WERI-Rb-1 (cell line): ENCODE measurements around the gene SRSF4.
"Not testable (repeated sequence)": the region's sequence is repeated elsewhere in the genome, so short reads cannot be mapped to it uniquely, and the experiment has no call there.

ENCODE experiments used
- DNase-seq: peaks from one replicate; pipeline ENCODE4 v3.0.0-alpha.2; 2020
- H3K27ac ChIP-seq: fragments of 250-450 bp; sonication (Bioruptor Pico); 2 replicates; pipeline ENCODE4 v1.5.1; 2020; ENCODE audit warnings: mild to moderate bottlenecking, moderate library complexity
- H3K27me3 ChIP-seq: fragments of 250-450 bp; sonication (Bioruptor Pico); 2 replicates; pipeline ENCODE4 v1.5.1; 2021; ENCODE audit warnings: mild to moderate bottlenecking, low read depth, moderate library complexity; ENCODE audit not compliant: insufficient read depth, severe bottlenecking
- H3K36me3 ChIP-seq: fragments of 250-450 bp; sonication (Bioruptor Pico); 2 replicates; pipeline ENCODE4 v1.5.1; 2020; ENCODE audit warnings: mild to moderate bottlenecking, moderate library complexity
- H3K4me3 ChIP-seq: 2 replicates; pipeline ENCODE4 v1.5.1; 2011; ENCODE audit warnings: low read depth, mild to moderate bottlenecking, control low read depth, low read length
- H3K9me3 ChIP-seq: fragments of 250-450 bp; sonication (Bioruptor Pico); 2 replicates; pipeline ENCODE4 v1.5.1; 2021; ENCODE audit warnings: mild to moderate bottlenecking, moderate library complexity; ENCODE audit not compliant: severe bottlenecking
- CTCF ChIP-seq: IDR thresholded peaks from 2 replicates; pipeline ENCODE4 v1.5.1; 2011; ENCODE audit warnings: low read depth, mild to moderate bottlenecking, control low read depth, inconsistent platforms, low read length

Gene SRSF4

GRCh38 chr1:29119121-29119929, 62.4 kb downstream of the SRSF4 start:
- no peaks in the 10 kb centered on the region for H3K9me3 ChIP-seq
- peaks cover 40% of the 10 kb centered on the region for H3K36me3 ChIP-seq
- H3K27me3 ChIP-seq = peaks cover 24% of the 10 kb centered on the region
- no peak for TF ChIP-seq CTCF
- DNase-seq = no peak
- H3K27ac ChIP-seq = no peak overlapping the region
- no peak overlapping the region for H3K4me3 ChIP-seq

- no peaks in the 10 kb centered on the region for H3K9me3 ChIP-seq
- TF ChIP-seq CTCF = no peak
- no peak overlapping the region for H3K4me3 ChIP-seq
- peaks cover 10% of the 10 kb centered on the region for H3K27me3 ChIP-seq
- no peak overlapping the region for H3K27ac ChIP-seq
- peaks cover 58% of the 10 kb centered on the region for H3K36me3 ChIP-seq
- DNase-seq = no peak
These were observed 64.3 kb downstream of the SRSF4 start for GRCh38 chr1:29117381-29117780.

GRCh38 chr1:29114654-29115053, 67.0 kb downstream of the SRSF4 start:
- Histone ChIP-seq H3K27ac (no peak overlapping the region), H3K4me3 (no peak overlapping the region), H3K27me3 (no peaks in the 10 kb centered on the region), H3K9me3 (no peaks in the 10 kb centered on the region), H3K36me3 (peaks cover 78% of the 10 kb centered on the region)
- no peak for DNase-seq
- TF ChIP-seq CTCF = no peak

- DNase-seq = no peak
- TF ChIP-seq CTCF = no peak
- H3K36me3 ChIP-seq = peaks cover 80% of the 10 kb centered on the region
These were observed 68.1 kb downstream of the SRSF4 start for GRCh38 chr1:29113413-29114117.

GRCh38 chr1:29112705-29113412, 68.8 kb downstream of the SRSF4 start:
- H3K9me3 ChIP-seq = no peaks in the 10 kb centered on the region
- H3K4me3 ChIP-seq = no peak overlapping the region
- no peaks in the 10 kb centered on the region for H3K27me3 ChIP-seq
- no peak for TF ChIP-seq CTCF
- DNase-seq = no peak
- peaks cover 73% of the 10 kb centered on the region for H3K36me3 ChIP-seq
- no peak overlapping the region for H3K27ac ChIP-seq

More at GRCh38 chr1:29113413-29114117, 68.1 kb downstream of the SRSF4 start:
- Histone ChIP-seq H3K27me3 (no peaks in the 10 kb centered on the region), H3K27ac (no peak overlapping the region), H3K4me3 (no peak overlapping the region), H3K9me3 (no peaks in the 10 kb centered on the region)

- H3K4me3 ChIP-seq, H3K27ac ChIP-seq, H3K27me3 ChIP-seq, H3K9me3 ChIP-seq, DNase-seq: not testable (repeated sequence)
- peaks cover 32% of the 10 kb centered on the region for H3K36me3 ChIP-seq
These were observed 73.7 kb downstream of the SRSF4 start for GRCh38 chr1:29108041-29108440.
